RPMI7951 (cell line): Measurements from ENCODE around the gene CORO2B. TPM values are rescaled to one million over a fixed set of nuclear protein-coding genes. Genes with fewer than 3 reads are reported as not detected.
"Not testable (repeated sequence)": the region's sequence is repeated elsewhere in the genome, so short reads cannot be mapped to it uniquely, and the experiment has no call there.

ENCODE experiments used
- DNase-seq: peaks from one replicate; pipeline ENCODE4 v3.0.0-alpha.2; 2012; ENCODE audit warnings: low read depth
- total RNA-seq: library from RNA; depleted of rRNA; stranded (reverse); fragments of >200 nt; shearing (Covaris generic); gene quantifications from 2 replicates; pipeline ENCODE4 v1.2.3, GENCODE V29; 2014

CORO2B gene
- total RNA-seq, 1 experiment from 2014 or later, result 5.6 TPM

DNA sequence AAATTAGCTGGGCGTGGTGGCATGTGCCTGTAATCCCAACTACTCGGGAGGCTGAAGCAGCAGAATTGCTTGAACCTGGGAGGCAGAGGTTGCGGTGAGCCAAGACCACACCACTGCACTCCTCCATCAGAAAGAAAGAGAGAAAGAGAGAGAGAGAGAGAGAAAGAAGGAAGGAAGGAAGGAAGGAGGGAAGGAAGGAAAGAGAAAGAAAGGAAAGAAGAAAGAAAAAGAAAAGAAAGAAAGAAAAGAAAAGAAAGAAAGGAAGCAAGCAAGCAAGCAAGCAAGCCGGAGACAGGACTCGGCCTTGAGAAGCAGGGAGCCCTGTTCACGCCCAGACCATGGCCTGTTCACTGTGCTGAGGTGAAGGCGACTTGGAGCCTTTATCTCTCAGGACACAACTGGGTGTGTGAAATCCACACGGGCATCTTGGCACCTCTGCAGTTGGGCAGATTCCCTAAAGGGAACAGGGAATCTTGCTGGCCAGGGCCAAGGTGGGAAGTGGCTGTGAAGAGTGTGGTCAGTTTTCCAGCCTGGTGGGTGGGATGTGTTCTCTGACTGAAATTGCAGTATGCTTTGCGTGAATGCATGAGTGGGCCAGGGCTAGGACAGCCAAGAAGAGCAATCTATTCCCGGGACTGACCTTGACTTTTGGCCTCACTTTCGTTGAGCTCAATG lies 90.3 kb downstream of the CORO2B start:
- no peak for DNase-seq

DNA sequence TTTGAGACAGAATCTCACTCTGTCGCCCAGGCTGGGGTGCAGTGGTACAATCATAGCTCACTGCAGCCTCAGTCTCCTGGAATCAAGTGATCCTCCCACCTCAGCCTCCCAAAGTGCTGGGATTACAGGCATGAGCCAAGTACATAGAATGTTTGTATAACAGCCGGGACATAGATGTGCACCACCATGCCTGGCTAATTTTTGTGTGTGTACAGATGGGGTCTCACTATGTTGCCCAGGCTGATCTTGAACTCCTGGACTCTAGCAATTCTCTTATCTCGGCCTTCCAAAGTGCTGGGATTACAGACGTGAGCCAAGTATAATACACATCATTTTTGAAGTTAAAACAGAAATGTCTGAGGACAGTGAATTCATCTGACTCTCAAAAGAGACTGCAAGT lies 93.5 kb downstream of the CORO2B start:
- no peak for DNase-seq

DNA sequence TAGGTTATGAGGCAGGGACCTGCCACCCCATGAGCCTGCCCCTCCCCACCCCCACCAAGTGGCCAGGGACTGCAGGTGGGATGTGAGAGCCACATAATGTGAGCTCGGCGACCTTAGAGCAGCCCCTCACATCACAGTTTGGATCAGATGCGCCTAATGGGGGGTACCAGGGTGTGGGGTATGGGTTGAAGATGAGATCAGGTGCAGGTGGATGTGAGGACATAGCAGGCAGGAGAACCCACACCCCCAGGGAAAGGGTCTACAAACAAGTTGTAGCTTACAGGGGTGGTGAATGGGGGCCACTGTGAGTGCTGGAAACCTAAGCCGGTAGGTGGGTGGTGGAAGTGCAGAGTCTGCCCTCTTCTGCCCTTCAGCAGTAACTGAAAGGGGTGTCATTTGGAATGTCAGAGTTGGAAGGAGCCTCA lies 94.0 kb downstream of the CORO2B start:
- peak; percentile 26 for DNase-seq

DNA sequence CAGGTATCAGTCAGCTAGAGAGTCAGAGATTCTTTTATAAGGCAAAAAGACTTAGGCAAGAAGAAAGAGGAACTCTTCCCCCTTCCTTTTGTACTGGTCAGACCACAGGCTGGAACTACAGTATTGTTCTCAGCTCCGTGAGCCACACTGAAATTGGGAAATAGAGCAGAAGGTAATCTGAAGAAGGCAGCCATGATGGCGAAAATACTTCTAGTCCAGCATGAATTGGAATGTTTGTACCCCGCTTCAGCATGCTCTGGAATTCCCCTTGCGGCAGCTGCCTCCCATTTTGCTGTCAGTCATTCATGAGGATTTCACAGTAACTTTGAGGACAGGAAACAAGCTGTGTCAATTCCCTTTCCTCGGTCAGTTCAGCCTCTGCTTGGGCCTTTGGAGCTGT lies 96.2 kb downstream of the CORO2B start:
- peak; percentile 52 for DNase-seq

DNA sequence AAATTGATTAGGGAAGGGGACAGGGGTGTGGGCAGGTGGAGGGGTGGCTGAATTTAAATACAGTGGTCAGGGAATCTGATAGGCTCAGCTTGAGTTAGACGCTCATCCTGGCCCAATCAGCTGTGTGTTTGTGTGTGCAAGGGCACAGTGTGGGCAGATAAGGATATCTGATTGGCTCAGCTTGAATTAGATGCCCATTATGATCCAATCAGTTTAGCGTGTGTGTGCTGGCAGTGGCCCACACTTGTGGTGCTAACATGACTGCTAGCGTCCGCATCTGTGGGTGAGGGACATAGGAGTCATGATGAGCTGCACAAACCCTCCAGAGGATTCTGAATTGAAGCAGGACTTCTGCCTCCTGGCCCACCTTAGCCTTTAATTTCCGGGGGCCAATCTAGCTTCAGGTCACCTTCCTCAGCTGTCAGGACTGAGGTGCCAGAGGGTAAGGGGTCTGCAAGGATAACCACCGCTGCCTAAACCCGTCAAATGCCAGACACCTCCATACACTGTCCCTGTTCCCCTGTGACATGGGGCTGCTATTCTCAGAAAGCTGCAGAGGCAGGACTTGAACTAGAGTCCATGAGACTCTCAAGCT lies 97.3 kb downstream of the CORO2B start:
- DNase-seq, result no peak

DNA sequence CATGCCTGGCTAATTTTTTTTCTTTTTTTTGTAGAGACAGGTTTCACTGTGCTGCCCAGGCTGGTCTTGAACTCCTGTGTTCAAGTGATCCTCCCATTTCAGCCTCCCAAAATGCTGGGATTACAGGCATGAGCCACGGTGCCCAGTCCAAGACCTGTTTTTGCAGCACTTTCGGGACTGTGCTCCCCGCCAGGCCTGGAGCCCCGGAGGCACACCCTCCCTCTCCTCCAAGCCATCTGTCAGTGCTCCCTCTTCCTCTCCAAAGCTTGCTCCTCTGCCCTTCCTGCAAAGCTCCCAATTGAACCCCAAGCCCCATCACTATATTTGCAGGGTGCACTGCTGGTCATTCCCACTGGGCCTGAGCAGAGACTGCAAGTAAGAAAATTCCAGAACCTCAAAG lies 98.1 kb downstream of the CORO2B start:
- DNase-seq, result no peak

DNA sequence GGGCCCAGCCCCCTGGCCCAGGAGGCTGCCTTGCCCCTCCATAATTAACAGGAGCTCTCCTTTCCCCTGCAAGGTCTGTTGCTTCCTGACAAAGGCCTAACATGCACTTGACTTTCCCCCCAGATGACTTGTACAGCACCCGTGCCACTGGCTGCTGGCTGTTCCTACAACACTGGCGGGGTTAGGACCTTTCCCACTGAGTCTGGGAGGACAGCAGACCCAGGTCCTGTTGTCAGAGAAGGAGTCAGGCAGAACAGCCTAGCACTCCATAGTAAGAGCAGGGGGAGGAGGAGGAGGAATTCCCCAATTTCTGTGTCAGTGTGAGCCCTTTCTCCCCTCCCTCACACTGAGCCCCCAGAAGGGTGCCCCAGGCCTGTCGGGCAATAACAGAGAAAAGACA lies 99.2 kb downstream of the CORO2B start:
- no peak for DNase-seq

DNA sequence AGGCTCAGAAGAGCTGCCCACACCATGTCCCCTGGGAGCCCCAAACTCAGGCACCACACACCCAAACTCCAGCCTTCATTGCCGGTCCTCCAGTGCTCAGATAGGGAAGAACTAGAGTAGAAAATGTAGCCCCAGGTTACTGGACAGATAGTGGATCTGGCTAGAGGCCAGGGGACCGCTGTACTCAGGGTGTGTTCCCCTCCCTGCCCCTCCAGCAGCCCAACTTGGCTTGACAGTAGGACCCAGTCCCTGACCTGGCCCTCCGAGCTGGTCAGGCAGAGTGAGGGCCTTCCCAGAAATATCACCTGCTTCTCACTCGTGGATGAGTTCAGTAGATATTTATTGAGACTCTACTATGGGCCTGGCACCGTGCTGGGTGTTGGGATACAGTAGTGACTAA lies 100.0 kb downstream of the CORO2B start:
- DNase-seq, result no peak

DNA sequence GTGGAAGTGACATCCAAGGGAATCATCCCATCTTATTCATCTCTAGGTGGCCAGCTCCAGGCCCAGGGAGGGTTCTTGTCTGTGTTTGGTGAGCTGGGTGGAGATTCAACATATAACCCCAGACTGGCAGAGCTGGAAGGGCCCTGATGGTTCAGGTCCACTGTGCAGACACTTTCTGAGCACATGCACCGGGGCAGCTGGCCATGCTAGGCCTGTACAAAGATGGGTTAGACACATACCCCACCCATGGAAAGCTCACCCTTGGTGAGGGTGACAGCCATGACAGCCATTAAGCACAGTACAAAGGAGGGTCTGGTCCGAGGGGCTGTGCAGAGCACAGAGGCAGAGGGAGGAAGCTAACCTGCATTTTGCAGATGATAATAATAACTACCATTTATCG lies 100.4 kb downstream of the CORO2B start:
- no peak for DNase-seq

DNA sequence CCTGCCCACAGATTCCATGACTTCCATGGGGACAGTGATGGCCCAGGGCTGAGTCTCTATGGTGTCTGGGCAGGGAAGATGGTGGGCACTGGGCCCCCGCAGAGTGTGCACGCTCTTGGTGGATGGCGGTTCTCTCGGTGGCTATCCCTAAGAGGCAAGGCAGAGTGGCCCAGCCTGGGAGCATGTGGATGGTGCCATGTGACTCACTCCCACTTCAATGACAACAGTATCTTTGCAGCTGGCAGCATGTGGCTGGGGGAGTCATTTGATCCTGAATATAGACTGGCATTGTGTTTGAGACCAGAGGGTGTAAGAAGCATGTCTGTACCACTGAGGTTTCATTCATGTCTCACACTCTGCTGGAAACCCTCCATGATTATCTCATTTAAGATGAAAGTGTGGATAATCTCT lies 101.2 kb downstream of the CORO2B start:
- peak; percentile 51 for DNase-seq

DNA sequence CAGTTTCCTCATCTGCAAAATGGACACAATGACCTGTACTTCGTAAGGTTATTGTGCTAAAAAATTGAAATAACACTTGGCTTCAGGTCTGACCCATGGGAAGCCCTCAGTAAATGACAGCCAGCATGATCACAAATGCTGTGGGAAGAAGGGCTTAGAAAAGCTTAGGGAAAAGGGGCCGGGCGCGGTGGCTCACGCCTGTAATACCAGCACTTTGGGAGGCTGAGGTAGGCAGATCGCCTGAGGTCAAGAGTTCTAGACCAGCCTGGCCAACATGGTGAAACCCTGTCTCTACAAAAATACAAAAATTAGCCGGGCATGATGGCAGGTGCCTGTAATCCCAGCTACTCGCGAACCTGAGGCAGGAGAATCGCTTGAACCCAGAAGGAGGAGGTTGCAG lies 102.0 kb downstream of the CORO2B start:
- DNase-seq, result not testable (repeated sequence)

DNA sequence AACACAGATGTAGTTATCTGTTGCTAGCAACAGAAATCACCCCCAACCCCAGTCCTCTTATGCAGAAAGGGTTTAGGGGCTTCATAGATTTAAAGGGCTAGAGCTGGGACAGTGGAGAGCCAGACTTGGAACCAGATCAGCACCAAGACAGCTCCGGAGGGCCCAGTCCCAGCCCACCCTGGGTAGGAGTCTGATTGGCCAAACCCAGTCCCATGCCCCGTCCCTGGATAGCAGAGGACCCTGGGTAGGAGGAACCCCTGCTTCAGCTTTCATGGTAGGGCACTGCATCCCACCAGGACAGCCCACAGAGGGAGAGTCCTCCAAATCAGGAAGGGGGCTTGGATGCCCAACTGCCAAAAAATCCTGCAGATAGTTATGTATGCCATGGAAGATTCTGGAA lies 103.0 kb downstream of the CORO2B start:
- no peak for DNase-seq

DNA sequence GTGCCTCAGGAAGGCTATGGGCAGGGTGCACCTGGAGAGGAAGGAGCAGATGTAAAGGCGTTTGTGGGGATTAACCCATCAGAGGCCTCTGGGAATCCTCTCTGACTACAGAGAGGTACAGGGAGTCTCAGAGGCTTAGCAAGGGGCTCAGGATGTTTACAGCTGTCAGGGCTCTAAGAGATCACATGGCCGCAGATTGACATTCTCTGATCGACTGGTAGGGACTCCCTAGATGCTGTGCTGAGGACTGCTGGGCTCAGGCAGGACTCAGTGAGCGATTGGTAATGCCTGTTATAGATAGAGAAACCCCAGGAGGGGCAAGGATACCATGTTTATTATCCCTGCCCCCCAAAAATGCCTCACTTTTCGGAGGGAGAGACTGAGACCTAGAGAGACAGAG lies 103.5 kb downstream of the CORO2B start:
- no peak for DNase-seq

DNA sequence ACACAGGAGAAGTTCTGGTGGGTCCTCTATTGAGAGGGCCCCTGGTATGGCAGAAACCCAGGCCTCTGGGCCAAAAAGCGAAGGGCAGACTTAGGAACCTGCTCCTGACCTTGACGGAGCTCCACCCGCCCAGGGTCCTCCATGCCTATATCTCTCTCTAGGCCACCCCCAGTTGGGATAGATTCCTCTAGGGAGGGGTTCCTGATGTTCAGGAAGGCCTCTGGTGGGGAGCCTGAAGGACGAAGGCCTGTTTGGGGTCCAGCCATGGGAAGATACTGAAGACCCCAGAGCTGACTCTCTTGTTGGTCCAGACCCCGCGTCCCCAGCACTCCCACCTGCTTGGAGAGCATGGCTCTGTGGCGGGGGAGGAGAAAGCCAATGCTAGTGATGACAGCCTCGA lies 104.2 kb downstream of the CORO2B start:
- no peak for DNase-seq

DNA sequence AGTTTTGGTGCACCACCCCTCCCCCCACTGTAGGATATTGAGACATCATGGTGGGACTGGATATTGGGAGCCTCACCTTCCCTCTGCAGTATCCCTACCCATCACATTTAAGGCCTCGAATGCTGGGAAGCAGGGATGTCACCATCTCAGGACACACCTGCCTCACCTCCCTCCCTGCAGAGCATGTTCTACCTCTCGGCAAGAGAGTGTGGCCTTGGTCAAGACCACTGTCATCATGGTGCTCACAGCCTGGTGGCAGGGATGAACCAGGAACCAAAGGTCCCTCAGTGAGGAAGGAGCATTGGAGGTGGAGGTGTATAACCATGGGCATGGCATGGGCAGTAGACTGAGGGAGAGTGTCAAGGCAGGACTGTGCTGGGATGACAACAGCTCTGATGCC lies 104.8 kb downstream of the CORO2B start:
- DNase-seq, result no peak

DNA sequence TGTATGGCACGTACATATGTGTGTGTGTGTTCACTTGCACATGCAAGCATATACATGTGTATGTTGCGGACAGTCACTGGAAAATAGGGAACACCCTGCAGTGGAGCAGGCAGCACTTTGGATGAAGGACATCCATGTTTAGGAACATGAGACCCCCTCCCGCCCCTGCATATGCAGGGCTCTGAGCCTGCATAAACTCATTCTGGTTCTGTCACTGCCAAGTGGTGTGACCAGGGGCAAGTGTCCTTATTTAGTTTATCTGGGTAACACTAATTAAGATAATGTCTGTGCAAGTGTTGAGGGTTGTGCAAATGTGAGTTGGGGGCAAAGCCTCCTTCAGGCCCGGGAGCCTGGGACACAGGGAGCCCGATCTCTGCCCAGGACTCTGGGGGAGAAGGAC lies 105.7 kb downstream of the CORO2B start:
- DNase-seq, result no peak

DNA sequence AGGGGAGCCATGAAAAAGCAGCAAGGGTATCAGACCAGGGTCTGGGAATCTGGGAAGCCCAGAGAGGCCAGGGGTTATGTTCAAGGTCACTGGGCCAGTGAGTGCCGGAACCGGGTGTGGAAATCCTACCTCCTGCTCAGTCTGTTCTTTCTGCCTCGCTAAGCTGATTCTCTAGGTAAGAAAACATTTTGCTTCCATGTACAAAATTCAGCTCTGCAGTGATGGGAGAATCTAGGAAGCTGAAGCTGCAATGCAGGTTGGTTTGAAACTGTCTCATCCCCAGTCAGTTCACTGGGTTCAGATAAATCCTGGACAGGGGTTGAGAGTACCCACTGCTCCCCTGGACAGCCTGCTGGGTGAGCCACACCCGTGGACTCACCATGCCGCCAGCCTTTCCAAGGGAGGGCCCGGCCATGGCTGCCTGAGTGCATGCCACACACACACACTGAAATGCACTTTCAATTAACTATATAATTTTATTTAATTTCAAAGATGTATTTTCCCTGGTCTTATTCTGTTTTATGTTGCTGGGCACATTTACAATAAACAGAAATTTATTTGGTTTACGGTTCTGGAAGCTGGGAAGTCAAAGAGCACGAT lies 108.4 kb downstream of the CORO2B start:
- DNase-seq, result no peak

DNA sequence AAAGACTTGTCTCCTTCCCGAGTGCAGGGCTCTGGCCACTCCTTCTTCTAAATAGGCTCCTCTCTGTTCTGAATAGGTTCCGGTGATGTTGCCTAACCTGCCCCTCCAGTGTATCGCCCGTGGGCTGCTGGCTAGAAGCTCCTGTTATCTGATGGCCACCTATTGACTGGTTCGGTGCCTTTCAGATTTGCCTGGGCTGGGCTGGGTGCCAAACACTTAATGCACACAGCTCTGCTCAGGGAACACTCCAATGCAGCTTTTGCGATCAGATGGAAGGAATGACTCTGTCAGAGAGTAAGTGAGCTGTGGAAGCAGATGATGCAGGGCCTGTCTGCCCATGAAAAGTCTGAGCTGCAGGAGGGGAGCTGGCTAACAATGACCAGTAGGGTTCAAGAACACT lies 112.9 kb downstream of the CORO2B start:
- DNase-seq, result peak; percentile 15

DNA sequence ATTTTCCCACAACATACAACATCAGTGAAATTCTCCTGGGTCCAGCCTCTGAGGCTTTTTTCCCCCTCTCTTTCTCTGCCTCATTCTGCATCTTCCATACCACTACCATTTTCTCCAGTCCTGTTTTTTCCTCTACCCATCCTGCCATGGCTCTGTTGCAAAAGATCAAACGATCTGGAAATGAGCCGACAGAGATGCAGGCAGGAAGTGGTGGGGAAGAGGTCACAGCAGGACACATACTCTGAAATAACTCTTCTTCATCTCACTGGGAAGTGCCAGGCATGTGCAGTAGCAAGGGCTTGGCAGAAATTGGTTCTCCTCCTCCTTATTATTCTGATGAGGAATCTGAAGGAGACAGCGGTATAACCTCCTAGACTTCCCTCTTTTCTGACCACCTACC lies 114.3 kb downstream of the CORO2B start:
- DNase-seq, result peak; percentile 73

DNA sequence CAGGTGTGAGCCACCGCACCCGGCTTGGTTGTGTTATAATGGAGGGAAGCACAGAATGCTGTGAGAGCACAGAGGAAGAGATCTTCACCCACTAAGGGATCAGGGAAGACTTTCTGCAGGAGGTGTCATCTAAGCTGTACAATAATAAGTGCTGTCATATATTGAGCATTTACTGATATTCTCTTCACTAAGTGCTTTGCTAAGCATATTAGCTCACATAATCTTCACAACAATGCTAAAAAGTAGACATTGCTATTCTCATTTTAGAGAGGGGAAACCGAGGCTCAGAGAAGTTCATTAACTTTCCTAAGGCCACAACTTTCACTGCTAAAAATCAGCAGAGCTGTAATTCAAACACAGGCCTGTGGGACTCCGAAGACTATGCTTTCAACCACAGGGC lies 115.3 kb downstream of the CORO2B start:
- no peak for DNase-seq

DNA sequence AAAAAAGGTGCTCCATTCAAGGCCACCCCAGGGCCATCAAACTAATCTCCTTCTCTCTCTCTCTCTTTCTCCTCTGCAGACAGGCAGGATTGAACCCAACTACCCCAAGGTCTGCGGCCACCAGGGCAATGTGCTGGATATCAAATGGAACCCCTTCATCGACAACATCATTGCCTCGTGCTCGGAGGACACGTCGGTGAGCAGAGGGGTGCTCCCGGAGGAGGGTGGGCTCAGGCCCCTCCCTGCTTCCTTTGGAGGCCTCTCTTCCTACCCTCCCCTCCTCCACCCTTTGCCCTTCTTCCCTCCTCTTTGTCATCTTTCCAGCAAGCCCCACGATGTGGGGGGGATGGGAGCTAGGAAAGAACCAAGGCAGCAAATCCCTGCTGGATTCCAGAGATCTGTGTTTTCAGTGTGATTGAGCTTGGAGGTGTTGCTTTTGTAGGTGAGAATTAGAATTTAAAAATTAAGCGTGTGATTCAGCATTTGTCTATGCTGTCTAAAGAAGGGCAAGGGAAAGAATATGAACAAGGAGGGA lies 116.3 kb downstream of the CORO2B start:
- no peak for DNase-seq

DNA sequence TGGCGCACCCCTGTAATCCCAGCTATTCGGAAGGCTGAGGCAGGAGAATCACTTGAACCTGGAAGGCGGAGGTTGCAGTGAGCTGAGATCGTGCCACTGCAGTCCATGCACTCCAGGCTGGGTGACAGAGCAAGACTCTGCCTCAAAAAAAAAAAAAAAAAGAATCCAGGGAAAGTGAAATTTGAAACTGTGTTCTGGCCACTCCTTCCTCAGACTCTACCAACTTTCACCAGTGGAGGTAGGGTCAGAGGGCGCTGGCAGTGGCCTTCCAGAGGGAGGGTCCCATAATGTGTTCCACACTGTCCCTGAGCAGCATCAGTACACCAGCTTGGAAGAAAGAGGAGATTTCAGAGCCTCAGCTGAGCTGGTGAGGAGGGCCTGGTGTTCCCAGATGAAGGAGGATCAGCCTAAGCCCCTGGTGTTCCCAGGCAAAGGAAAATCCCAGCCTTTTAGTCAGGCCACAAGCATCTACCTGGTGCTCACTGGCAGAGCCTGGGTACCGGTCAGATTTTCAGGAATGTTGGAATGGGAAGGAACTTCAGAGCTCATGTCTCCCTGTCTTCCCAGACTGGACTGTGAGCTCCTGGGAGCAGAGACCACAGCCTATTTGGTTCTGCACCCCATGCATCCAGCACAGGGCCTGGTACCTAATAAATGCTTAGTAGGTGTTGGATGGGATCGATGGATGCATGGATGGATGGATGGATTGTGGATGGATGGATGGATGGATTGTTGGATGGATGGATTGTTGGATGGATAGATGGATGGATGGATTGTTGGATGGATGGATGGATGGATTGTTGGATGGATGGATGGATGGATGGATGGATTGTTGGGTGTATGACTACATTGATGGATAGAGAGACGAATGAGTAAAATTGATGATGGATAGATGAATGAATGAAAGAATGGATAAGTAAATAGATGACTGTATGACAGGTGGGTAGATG lies 117.9 kb downstream of the CORO2B start:
- no peak for DNase-seq
